Measurements from ENCODE around the gene NHP2. TPM values are rescaled to one million over a fixed set of nuclear protein-coding genes. Genes with fewer than 3 reads are reported as not detected.

Gene NHP2
- total RNA-seq, 4 donors from 2014 or later: 104 to 161 (median 138) TPM

GRCh38 chr5:178187014-178187413, 33.3 kb upstream of the NHP2 start, which contains the start of gene GMCL2:
Gene GMCL2 (minus strand): TSS chr5:178187371. CDS start chr5:178187299, 72 bp downstream.
- no peak for TF ChIP-seq CTCF (IDR thresholded peaks at IDR 0.05; ENCODE audit: low read depth)

- TF ChIP-seq CTCF (IDR thresholded peaks at IDR 0.05; ENCODE audit: low read depth): no peak
Measured at GRCh38 chr5:178186427-178186826, 32.7 kb upstream of the NHP2 start.

- no peak for TF ChIP-seq CTCF (IDR thresholded peaks at IDR 0.05; ENCODE audit: low read depth)
Measured at GRCh38 chr5:178182158-178182876, 28.6 kb upstream of the NHP2 start.

- TF ChIP-seq CTCF (IDR thresholded peaks at IDR 0.05; ENCODE audit: low read depth): no peak
Measured at GRCh38 chr5:178180141-178180863, 26.6 kb upstream of the NHP2 start.

- no peak for TF ChIP-seq CTCF (IDR thresholded peaks at IDR 0.05; ENCODE audit: low read depth)
Measured at GRCh38 chr5:178177569-178177968, 23.9 kb upstream of the NHP2 start.

GRCh38 chr5:178176791-178177190, 23.1 kb upstream of the NHP2 start:
- no peak for TF ChIP-seq CTCF (IDR thresholded peaks at IDR 0.05; ENCODE audit: low read depth)

GRCh38 chr5:178174456-178174855, 20.8 kb upstream of the NHP2 start:
- no peak for TF ChIP-seq CTCF (IDR thresholded peaks at IDR 0.05; ENCODE audit: low read depth)

Measured in subcutaneous adipose tissue (tissue), 4 donors.